ENCODE measurements around the gene CADM1.

CADM1 gene

GRCh38 chr11:115244758-115245157 lies 259.5 kb downstream of the CADM1 start:
- no peak for DNase-seq (ENCODE audit: low spot score)

- no peak for DNase-seq (ENCODE audit: low spot score)
These were observed 259.9 kb downstream of the CADM1 start for GRCh38 chr11:115244296-115244695.

- DNase-seq (ENCODE audit: low spot score): no peak
These were observed 261.2 kb downstream of the CADM1 start for GRCh38 chr11:115242982-115243381.

GRCh38 chr11:115241899-115242298 lies 262.3 kb downstream of the CADM1 start:
- DNase-seq (ENCODE audit: low spot score): no peak

GRCh38 chr11:115238791-115239190 lies 265.4 kb downstream of the CADM1 start:
- no peak for DNase-seq (ENCODE audit: low spot score)

- DNase-seq (ENCODE audit: low spot score): no peak
These were observed 266.1 kb downstream of the CADM1 start for GRCh38 chr11:115238086-115238485.

GRCh38 chr11:115237578-115237977 lies 266.6 kb downstream of the CADM1 start:
- no peak for DNase-seq (ENCODE audit: low spot score)

GRCh38 chr11:115234794-115235193 lies 269.4 kb downstream of the CADM1 start:
- no peak for DNase-seq (ENCODE audit: low spot score)

- no peak for DNase-seq (ENCODE audit: low spot score)
These were observed 277.7 kb downstream of the CADM1 start for GRCh38 chr11:115226556-115226955.

- DNase-seq (ENCODE audit: low spot score): no peak
These were observed 279.7 kb downstream of the CADM1 start for GRCh38 chr11:115224551-115224950.

GRCh38 chr11:115222863-115223530 lies 281.2 kb downstream of the CADM1 start:
- DNase-seq (ENCODE audit: low spot score): no peak

GRCh38 chr11:115222218-115222862 lies 281.9 kb downstream of the CADM1 start:
- DNase-seq (ENCODE audit: low spot score): no peak

GRCh38 chr11:115221461-115222069 lies 282.6 kb downstream of the CADM1 start:
- no peak for DNase-seq (ENCODE audit: low spot score)

- DNase-seq (ENCODE audit: low spot score): no peak
These were observed 283.3 kb downstream of the CADM1 start for GRCh38 chr11:115220911-115221310.

GRCh38 chr11:115220423-115220822 lies 283.8 kb downstream of the CADM1 start:
- no peak for DNase-seq (ENCODE audit: low spot score)

GRCh38 chr11:115219376-115219775 lies 284.8 kb downstream of the CADM1 start:
- DNase-seq (ENCODE audit: low spot score): no peak

- no peak for DNase-seq (ENCODE audit: low spot score)
These were observed 286.4 kb downstream of the CADM1 start for GRCh38 chr11:115217726-115218311.

- DNase-seq (ENCODE audit: low spot score): no peak
These were observed 288.3 kb downstream of the CADM1 start for GRCh38 chr11:115215694-115216617.

- DNase-seq (ENCODE audit: low spot score): no peak
These were observed 289.5 kb downstream of the CADM1 start for GRCh38 chr11:115214644-115215234.

- DNase-seq (ENCODE audit: low spot score): no peak
These were observed 291.2 kb downstream of the CADM1 start for GRCh38 chr11:115213007-115213406.

GRCh38 chr11:115208808-115209259 lies 295.4 kb downstream of the CADM1 start:
- no peak for DNase-seq (ENCODE audit: low spot score)
